ENCODE data around the gene KRTAP3-3. TPM values are rescaled to one million over a fixed set of nuclear protein-coding genes. Genes with fewer than 3 reads are reported as not detected.

The KRTAP3-3 gene
- total RNA-seq, 1 experiment from 2014 or later, result not detected

DNA sequence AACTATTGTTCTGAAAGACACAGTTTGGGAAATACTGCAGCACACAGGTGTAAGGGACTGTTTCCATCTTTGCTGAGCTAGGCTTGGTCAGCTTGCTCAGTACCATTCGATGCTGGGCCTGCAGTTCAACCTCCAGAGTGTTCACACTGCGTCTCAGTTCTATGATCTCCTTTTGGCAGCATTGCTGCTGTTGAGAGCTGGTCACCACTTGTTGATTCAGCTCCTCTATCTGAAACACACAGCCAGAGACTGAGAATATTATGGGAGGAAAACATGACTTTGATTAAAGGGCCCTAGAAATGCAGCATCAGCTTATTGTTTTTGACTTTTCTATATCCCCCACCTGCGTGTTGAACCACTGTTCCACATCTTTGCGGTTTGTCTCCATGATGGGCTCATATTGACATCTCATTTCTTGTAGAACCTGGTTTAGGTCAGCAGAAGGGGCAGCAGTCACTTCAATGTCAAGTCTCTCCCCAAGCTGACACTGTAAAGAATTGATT lies 31.9 kb downstream of the KRTAP3-3 start:
- H3K18ac ChIP-seq (ENCODE audit: insufficient read length, low read depth, low read length), result no peak overlapping the region
- Mint-ChIP-seq H3K36me3 (ENCODE audit: insufficient read depth in 1 of 3, low read depth in 3 of 3) (no peaks in the 10 kb centered on the region), H3K4me3 (no peak overlapping the region), H3K9me3 (no peaks in the 10 kb centered on the region), H3K27me3 (ENCODE audit: low read depth) (no peaks in the 10 kb centered on the region; the same call in none of the 2 replicates), H3K4me1 (peaks cover 20 to 23% of the 10 kb centered on the region in 2 experiments), H3K27ac (no peak overlapping the region)
- H3K27me3 ChIP-seq (ENCODE audit: insufficient read depth, low read length), result no peaks in the 10 kb centered on the region
- H2BK12ac ChIP-seq (ENCODE audit: insufficient read length, low read depth, low read length), result no peak overlapping the region
- H3K79me2 ChIP-seq (ENCODE audit: insufficient read depth, low read length), result no peaks in the 10 kb centered on the region
- H3K4ac ChIP-seq (ENCODE audit: low read depth, low read length), result no peak overlapping the region
- no peak overlapping the region for H3K27ac ChIP-seq (ENCODE audit: insufficient read length, low read depth, low read length)
- H3K79me1 ChIP-seq (ENCODE audit: insufficient read depth, low read depth, low read length, poor library complexity, severe bottlenecking), result no peaks in the 10 kb centered on the region
- H4K8ac ChIP-seq (replicated peaks; ENCODE audit: insufficient read length, low read depth, low read length), result no peak overlapping the region
- H3K4me2 ChIP-seq (ENCODE audit: insufficient read depth, insufficient read length, low read length), result no peak overlapping the region
- H2BK120ac ChIP-seq (ENCODE audit: low read depth, low read length, poor library complexity, severe bottlenecking), result no peak overlapping the region
- no peak overlapping the region for H3K56ac ChIP-seq (ENCODE audit: insufficient read length, low read depth, low read length)
- H2AFZ ChIP-seq (ENCODE audit: low read length), result no peak overlapping the region
- H3K4me1 ChIP-seq (ENCODE audit: insufficient read depth, low read length), result peaks cover 9% of the 10 kb centered on the region; the same call in 1 of the 2 replicates
- H4K5ac ChIP-seq (ENCODE audit: insufficient read length, low read depth, low read length), result no peak overlapping the region
- no peak overlapping the region for H3K14ac ChIP-seq (ENCODE audit: insufficient read depth, low read length)
- H3K23me2 ChIP-seq (ENCODE audit: insufficient read length, low read depth, low read length, poor library complexity, severe bottlenecking), result no peaks in the 10 kb centered on the region
- H2BK15ac ChIP-seq (ENCODE audit: low read depth, low read length), result no peak overlapping the region
- no peak for DNase-seq
- H2BK20ac ChIP-seq (ENCODE audit: low read depth, low read length, poor library complexity, severe bottlenecking), result no peak overlapping the region
- no peaks in the 10 kb centered on the region for H3K9me3 ChIP-seq (ENCODE audit: control insufficient read depth, low read depth, low read length)
- H3T11ph ChIP-seq (ENCODE audit: low read length), result no peak overlapping the region
- WGBS (ENCODE audit: extremely low coverage, insufficient read length, low lambda C conversion rate), result no CpG with 5 or more reads among the region's 4 CpGs
- H4K91ac ChIP-seq (ENCODE audit: insufficient read length, low read depth, low read length), result no peak overlapping the region
- TF ChIP-seq, protein P1, sequence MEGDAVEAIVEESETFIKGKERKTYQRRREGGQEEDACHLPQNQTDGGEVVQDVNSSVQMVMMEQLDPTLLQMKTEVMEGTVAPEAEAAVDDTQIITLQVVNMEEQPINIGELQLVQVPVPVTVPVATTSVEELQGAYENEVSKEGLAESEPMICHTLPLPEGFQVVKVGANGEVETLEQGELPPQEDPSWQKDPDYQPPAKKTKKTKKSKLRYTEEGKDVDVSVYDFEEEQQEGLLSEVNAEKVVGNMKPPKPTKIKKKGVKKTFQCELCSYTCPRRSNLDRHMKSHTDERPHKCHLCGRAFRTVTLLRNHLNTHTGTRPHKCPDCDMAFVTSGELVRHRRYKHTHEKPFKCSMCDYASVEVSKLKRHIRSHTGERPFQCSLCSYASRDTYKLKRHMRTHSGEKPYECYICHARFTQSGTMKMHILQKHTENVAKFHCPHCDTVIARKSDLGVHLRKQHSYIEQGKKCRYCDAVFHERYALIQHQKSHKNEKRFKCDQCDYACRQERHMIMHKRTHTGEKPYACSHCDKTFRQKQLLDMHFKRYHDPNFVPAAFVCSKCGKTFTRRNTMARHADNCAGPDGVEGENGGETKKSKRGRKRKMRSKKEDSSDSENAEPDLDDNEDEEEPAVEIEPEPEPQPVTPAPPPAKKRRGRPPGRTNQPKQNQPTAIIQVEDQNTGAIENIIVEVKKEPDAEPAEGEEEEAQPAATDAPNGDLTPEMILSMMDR (conservative IDR thresholded peaks at IDR 0.05), result no peak
- no peak overlapping the region for H3K23ac ChIP-seq (ENCODE audit: insufficient read length, low read depth, low read length)
- H2AK5ac ChIP-seq (ENCODE audit: insufficient read length, low read length), result no peak overlapping the region
- H3K9ac ChIP-seq (ENCODE audit: extremely low read depth, insufficient read length, low read length), result no peak overlapping the region
- no peaks in the 10 kb centered on the region for H4K20me1 ChIP-seq (ENCODE audit: control insufficient read depth, insufficient read depth, insufficient read length)
- no peak overlapping the region for H2BK5ac ChIP-seq (ENCODE audit: insufficient read length, low read length)

Measured in H9 (cell line).